IPS DF 6.9 (cell line): ENCODE data around the gene RIOK1.
A peak's percentile ranks its signal among the peaks of the same experiment; 100 is the strongest.

Source experiments
- DNase-seq: peaks from one replicate; pipeline ENCODE4 v3.0.0-alpha.2; 2013; ENCODE audit warnings: low read depth, low spot score
- H3K27ac ChIP-seq: one replicate; pipeline ENCODE4 v1.5.1; 2013; ENCODE audit warnings: low read length, control low read depth
- H3K27me3 ChIP-seq: 2 replicates; pipeline ENCODE4 v1.6.1; 2013; ENCODE audit warnings: mild to moderate bottlenecking, low read length; ENCODE audit not compliant: control insufficient read depth, insufficient read depth
- H3K36me3 ChIP-seq: 2 replicates; pipeline ENCODE4 v1.6.1; 2013; ENCODE audit warnings: low read length; ENCODE audit not compliant: control insufficient read depth, insufficient read depth
- H3K4me1 ChIP-seq: 2 replicates; pipeline ENCODE4 v1.6.1; 2013; ENCODE audit warnings: low read length; ENCODE audit not compliant: control insufficient read depth, insufficient read depth
- H3K4me3 ChIP-seq: 2 replicates; pipeline ENCODE4 v1.5.1; 2013; ENCODE audit warnings: mild to moderate bottlenecking, low read length
- H3K9me3 ChIP-seq: 2 replicates; pipeline ENCODE4 v1.6.1; 2013; ENCODE audit warnings: low read length, inconsistent platforms; ENCODE audit not compliant: control insufficient read depth, insufficient read depth
- WGBS: extraction: QIAGEN DNeasy Blood & Tissue Kit; methylation state at CpG from one replicate; pipeline ENCODE4 v1.1.7; 2013; ENCODE audit warnings: mixed read lengths, missing lambda C conversion rate; ENCODE audit not compliant: insufficient read length, insufficient coverage; 5-methylcytosine and 5-hydroxymethylcytosine counted together

The RIOK1 gene

DNA sequence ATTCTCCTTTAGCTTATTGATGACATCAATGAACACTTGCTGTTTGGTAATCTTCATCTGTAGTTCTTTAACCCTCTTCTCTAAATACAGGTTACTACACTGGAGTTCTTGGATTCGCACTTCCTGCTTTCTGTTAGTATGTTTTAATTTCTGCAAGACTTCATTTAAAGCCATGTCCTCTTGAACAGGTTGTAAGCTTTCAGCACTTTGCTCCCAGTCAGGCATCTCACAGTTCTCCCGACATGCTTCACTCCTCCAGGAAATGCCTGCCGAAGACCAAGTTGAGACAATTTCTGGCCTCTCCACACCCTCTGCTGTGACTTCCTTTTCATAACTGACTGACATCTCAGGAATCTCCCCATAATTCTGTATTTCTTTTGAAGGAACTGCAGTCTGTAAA lies 15.9 kb upstream of the RIOK1 start:
- H3K9me3 ChIP-seq: no peaks in the 10 kb centered on the region
- H3K36me3 ChIP-seq: no peaks in the 10 kb centered on the region
- H3K27ac ChIP-seq: no peak overlapping the region
- DNase-seq: no peak
- no CpG with 5 or more reads among the region's 3 CpGs for WGBS
- H3K27me3 ChIP-seq: no peaks in the 10 kb centered on the region
- H3K4me1 ChIP-seq: no peaks in the 10 kb centered on the region
- no peak overlapping the region for H3K4me3 ChIP-seq

DNA sequence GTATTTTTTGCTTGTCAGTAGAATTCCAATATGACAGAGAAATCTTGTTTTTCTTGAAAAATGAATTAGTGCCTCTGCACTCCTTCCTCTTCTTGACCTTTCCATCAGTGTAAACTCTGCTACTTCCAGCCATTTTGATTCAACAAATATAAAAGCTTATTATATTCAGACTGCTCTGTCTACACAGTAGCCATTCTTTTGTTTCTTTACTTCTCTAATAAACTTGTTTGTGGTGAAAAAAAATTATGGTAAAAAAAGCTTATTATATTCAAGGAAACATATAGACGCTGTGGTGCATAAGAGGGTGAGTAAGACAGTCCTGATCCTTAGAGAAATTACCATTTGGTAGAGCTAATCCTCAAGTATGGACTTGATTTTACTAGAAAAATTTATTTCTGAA lies 11.6 kb upstream of the RIOK1 start:
- H3K4me3 ChIP-seq: no peak overlapping the region
- H3K27ac ChIP-seq: no peak overlapping the region
- no peaks in the 10 kb centered on the region for H3K9me3 ChIP-seq
- DNase-seq: no peak
- no peaks in the 10 kb centered on the region for H3K4me1 ChIP-seq
- no peaks in the 10 kb centered on the region for H3K27me3 ChIP-seq
- no peaks in the 10 kb centered on the region for H3K36me3 ChIP-seq
- no CpG with 5 or more reads among the region's 1 CpG for WGBS

DNA sequence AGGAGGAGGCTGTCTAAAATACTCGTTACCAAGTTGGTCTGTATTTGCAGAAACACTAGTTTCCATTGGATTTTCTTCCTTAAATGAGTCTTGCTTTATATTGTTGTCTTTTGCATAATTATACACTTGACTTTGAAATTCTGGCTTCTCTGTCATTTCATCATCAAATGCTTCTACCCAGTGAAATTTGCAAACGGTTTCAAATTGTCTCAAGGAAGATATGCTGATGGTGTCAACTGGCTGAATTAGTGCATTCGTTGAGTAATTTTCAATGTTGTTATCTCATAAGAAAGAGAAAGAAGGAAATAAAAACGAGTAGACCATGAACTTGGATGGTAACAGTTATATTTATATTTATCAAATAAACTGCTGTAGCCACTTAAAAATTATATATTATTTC lies 10.9 kb upstream of the RIOK1 start:
- H3K36me3 ChIP-seq: no peaks in the 10 kb centered on the region
- H3K4me3 ChIP-seq: no peak overlapping the region
- no peaks in the 10 kb centered on the region for H3K9me3 ChIP-seq
- H3K27me3 ChIP-seq: no peaks in the 10 kb centered on the region
- no peak for DNase-seq
- no peaks in the 10 kb centered on the region for H3K4me1 ChIP-seq
- WGBS: no CpG with 5 or more reads among the region's 4 CpGs
- no peak overlapping the region for H3K27ac ChIP-seq

- H3K4me1 ChIP-seq: no peaks in the 10 kb centered on the region
- H3K9me3 ChIP-seq: no peaks in the 10 kb centered on the region
- DNase-seq: no peak
- H3K27ac ChIP-seq: no peak overlapping the region
- WGBS: no CpG with 5 or more reads among the region's 1 CpG
- H3K4me3 ChIP-seq: no peak overlapping the region
- no peaks in the 10 kb centered on the region for H3K27me3 ChIP-seq
- H3K36me3 ChIP-seq: no peaks in the 10 kb centered on the region
Measured at GRCh38 chr6:7381092-7381491, 8.5 kb upstream of the RIOK1 start.

- Histone ChIP-seq H3K27ac (no peak overlapping the region), H3K36me3 (peaks cover 4% of the 10 kb centered on the region; the same call in 1 of the 2 replicates), H3K4me1 (no peaks in the 10 kb centered on the region), H3K27me3 (no peaks in the 10 kb centered on the region), H3K4me3 (peak overlapping the region; percentile 83), H3K9me3 (no peaks in the 10 kb centered on the region)
- no CpG with 5 or more reads among the region's 11 CpGs for WGBS
- DNase-seq: no peak
Measured at GRCh38 chr6:7389162-7389450, 502 bp upstream of the RIOK1 start.

DNA sequence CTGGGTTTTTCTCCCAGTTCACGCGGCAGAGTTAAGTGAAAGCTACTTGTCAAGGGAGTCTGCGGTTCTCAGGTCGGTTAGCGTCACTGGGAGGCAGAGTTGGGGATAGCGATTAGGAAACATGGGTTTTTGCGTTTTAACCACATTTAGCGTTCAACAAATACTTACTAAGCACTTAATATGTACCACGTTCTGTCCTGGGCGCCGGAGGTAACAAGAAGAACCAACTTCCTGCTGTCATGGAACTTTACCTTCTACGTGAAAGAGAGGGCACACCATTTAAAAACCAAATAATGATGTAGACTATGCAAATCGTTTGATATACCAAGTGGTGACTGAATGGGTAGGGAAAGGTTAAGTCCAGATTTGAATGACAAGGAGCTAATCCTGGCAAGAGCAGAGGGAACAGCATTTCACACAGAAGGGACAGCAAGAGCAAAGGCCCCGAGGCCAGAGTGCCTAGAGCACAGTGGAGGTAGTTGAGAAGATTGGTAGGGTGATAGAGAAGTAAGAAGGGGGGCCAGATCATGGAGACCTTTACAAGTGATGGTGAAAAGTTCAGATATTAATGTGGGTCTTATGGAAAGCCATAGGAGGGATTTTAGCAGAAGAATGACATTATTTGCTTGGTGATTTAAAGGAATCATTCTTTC lies 744 bp downstream of the RIOK1 start:
- no peak overlapping the region for H3K27ac ChIP-seq
- no peak for DNase-seq
- no CpG with 5 or more reads among the region's 14 CpGs for WGBS
- no peaks in the 10 kb centered on the region for H3K4me1 ChIP-seq
- no peaks in the 10 kb centered on the region for H3K27me3 ChIP-seq
- peak overlapping the region; percentile 83 for H3K4me3 ChIP-seq
- H3K9me3 ChIP-seq: no peaks in the 10 kb centered on the region
- peaks cover 4% of the 10 kb centered on the region; the same call in 1 of the 2 replicates for H3K36me3 ChIP-seq

- Histone ChIP-seq H3K9me3 (no peaks in the 10 kb centered on the region), H3K27me3 (no peaks in the 10 kb centered on the region), H3K4me1 (no peaks in the 10 kb centered on the region), H3K36me3 (peaks cover 4% of the 10 kb centered on the region; the same call in 1 of the 2 replicates), H3K4me3 (no peak overlapping the region), H3K27ac (no peak overlapping the region)
- no peak for DNase-seq
- WGBS: no CpG with 5 or more reads among the region's 4 CpGs
Measured at GRCh38 chr6:7391151-7391550, 1.5 kb downstream of the RIOK1 start.

DNA sequence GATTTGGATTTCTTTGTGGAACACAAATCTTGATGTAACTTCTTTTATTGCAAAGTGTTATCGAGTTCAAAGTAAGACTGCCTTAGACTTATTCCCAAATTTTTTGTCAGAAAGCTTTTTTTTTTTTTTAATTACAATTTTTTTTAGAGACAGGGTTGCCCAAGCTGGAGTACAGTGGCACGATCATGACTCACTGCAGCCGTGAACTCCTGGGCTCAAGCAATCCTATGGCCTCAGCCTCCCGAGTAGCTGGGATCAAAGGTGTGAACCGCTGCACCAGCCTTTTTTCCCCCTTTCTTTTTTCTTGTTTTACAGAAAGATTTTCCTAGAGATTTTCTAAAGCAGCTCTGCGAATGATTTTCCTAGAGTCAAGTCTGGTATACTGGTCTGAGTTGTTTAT lies 2.8 kb downstream of the RIOK1 start:
- H3K4me1 ChIP-seq: no peaks in the 10 kb centered on the region
- no peaks in the 10 kb centered on the region for H3K9me3 ChIP-seq
- no peak for DNase-seq
- no peak overlapping the region for H3K4me3 ChIP-seq
- no CpG with 5 or more reads among the region's 6 CpGs for WGBS
- no peak overlapping the region for H3K27ac ChIP-seq
- H3K27me3 ChIP-seq: no peaks in the 10 kb centered on the region
- H3K36me3 ChIP-seq: peaks cover 4% of the 10 kb centered on the region; the same call in 1 of the 2 replicates

DNA sequence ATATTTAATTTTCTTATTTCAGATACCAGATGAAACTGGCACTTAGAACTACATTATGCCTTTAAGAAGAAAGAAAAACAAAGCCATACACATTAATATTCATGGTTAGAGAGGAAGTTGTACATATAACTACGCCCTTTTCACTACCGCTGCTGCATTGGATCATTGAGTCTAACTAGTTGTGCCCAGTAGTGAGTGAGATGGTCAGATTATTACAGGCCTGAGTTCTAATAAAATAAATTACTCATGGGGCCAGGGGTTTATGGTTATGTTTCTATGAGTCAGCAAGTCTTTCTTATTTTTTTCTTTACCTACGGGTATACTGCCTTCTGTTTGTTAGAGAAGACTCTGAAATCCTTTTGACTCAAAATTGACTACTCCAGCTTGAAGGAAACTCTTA lies 11.5 kb downstream of the RIOK1 start:
- WGBS: no CpG with 5 or more reads among the region's 3 CpGs
- DNase-seq: no peak
- peaks cover 8% of the 10 kb centered on the region; the same call in 1 of the 2 replicates for H3K36me3 ChIP-seq

DNA sequence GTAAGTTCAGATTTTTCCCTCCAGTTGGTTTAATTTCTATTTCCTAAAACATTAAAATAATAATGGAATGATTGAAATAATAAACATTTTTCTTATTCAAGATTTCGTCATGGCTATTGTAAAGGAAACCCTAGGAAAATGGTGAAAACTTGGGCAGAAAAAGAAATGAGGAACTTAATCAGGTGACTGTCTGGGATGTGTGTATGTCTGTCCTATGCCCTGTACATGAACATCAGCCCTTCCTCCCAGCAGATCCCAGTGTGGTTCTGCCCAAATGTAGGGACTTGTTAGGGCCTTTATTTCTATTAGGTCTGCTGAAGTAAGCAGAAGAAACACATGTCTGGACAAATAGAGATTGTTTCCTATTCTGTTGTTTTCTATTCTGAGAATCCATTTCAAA lies 13.1 kb downstream of the RIOK1 start:
- no peak overlapping the region for H3K4me3 ChIP-seq
- DNase-seq: no peak
- H3K9me3 ChIP-seq: no peaks in the 10 kb centered on the region
- no peaks in the 10 kb centered on the region for H3K27me3 ChIP-seq
- no peaks in the 10 kb centered on the region for H3K4me1 ChIP-seq
- H3K36me3 ChIP-seq: peaks cover 8% of the 10 kb centered on the region; the same call in 1 of the 2 replicates
- no CpG with 5 or more reads among the region's 1 CpG for WGBS
- H3K27ac ChIP-seq: no peak overlapping the region

More for the DNA sequence above, 11.5 kb downstream of the RIOK1 start:
- no peaks in the 10 kb centered on the region for H3K4me1 ChIP-seq
- H3K9me3 ChIP-seq: no peaks in the 10 kb centered on the region
- H3K27me3 ChIP-seq: no peaks in the 10 kb centered on the region
- H3K27ac ChIP-seq: no peak overlapping the region
- H3K4me3 ChIP-seq: no peak overlapping the region

DNA sequence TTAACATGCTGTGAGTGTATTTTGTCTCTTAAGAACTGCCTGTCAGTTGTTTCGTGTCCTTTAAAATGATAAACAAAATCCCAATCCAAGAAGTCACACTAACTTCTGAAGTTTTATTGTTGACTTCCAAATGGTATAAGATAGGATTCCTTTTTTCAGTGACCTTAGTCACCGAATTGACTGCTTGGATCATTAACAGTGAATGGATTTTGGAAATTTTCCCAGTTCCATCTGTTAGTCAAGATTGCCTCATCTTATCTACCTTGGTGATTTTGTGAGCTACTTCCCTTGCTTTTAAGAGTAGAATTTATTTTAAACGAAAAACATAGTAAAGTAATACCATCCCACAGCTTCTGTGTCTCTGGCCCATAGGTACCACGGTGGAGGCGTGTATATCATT lies 14.9 kb downstream of the RIOK1 start:
- no peak overlapping the region for H3K4me3 ChIP-seq
- peaks cover 8% of the 10 kb centered on the region; the same call in 1 of the 2 replicates for H3K36me3 ChIP-seq
- H3K9me3 ChIP-seq: no peaks in the 10 kb centered on the region
- DNase-seq: no peak
- H3K4me1 ChIP-seq: no peaks in the 10 kb centered on the region
- no CpG with 5 or more reads among the region's 5 CpGs for WGBS
- H3K27ac ChIP-seq: no peak overlapping the region
- no peaks in the 10 kb centered on the region for H3K27me3 ChIP-seq
